Endodermal cell (in vitro differentiated cells): ENCODE results near the gene DCBLD1. TPM values are rescaled to one million over a fixed set of nuclear protein-coding genes. Genes with fewer than 3 reads are reported as not detected.

Experiments used
- DNase-seq: peaks from one replicate; pipeline ENCODE4 v3.0.0-alpha.2; 2017
- H3K27ac ChIP-seq: 2 replicates; pipeline ENCODE4 v1.5.1; 2013; ENCODE audit warnings: mild to moderate bottlenecking, low read depth, low read length, moderate library complexity
- H3K27me3 ChIP-seq: 2 replicates; pipeline ENCODE4 v1.6.1; 2013; ENCODE audit warnings: mild to moderate bottlenecking, low read length, moderate library complexity; ENCODE audit not compliant: insufficient read depth, control insufficient read depth, poor library complexity, severe bottlenecking
- H3K36me3 ChIP-seq: 2 replicates; pipeline ENCODE4 v1.7.0; 2013; ENCODE audit warnings: mild to moderate bottlenecking, low read length, moderate library complexity; ENCODE audit not compliant: control insufficient read depth, insufficient read depth
- H3K4me1 ChIP-seq: one replicate; pipeline ENCODE4 v1.7.0; 2013; ENCODE audit warnings: low read length; ENCODE audit not compliant: control insufficient read depth, insufficient read depth
- H3K4me3 ChIP-seq: 2 replicates; pipeline ENCODE4 v1.5.1; 2013; ENCODE audit warnings: mild to moderate bottlenecking, low read length, moderate library complexity
- H3K9ac ChIP-seq: 2 replicates; pipeline ENCODE4 v1.6.1; 2013; ENCODE audit warnings: mild to moderate bottlenecking, low read length, moderate library complexity; ENCODE audit not compliant: poor library complexity, severe bottlenecking; ENCODE audit errors: extremely low read depth
- H3K9me3 ChIP-seq: 2 replicates; pipeline ENCODE4 v1.6.1; 2013; ENCODE audit warnings: mild to moderate bottlenecking, low read length, moderate library complexity; ENCODE audit not compliant: control insufficient read depth
- H3K27ac Mint-ChIP-seq: 2 replicates; pipeline ENCODE4 v1.8.0; 2020; ENCODE audit warnings: mixed read lengths
- H3K27me3 Mint-ChIP-seq: 2 replicates; pipeline ENCODE4 v1.8.0; 2021; ENCODE audit warnings: mild to moderate bottlenecking, mixed read lengths; ENCODE audit not compliant: insufficient read depth
- H3K36me3 Mint-ChIP-seq: 2 replicates; pipeline ENCODE4 v1.8.0; 2020; ENCODE audit warnings: low read depth, mixed read lengths
- H3K4me1 Mint-ChIP-seq: 2 replicates; pipeline ENCODE4 v1.8.0; 2020; ENCODE audit warnings: mixed read lengths
- H3K4me3 Mint-ChIP-seq: 2 replicates; pipeline ENCODE4 v1.8.0; 2020; ENCODE audit warnings: mild to moderate bottlenecking, moderate library complexity, mixed read lengths
- H3K9me3 Mint-ChIP-seq: 2 replicates; pipeline ENCODE4 v1.8.0; 2020; ENCODE audit warnings: mild to moderate bottlenecking, mixed read lengths
- WGBS, 2 experiments: methylation state at CpG; one replicate each; pipeline versions ENCODE4 v1.1.5 to v1.1.7; 2013; ENCODE audit warnings: missing lambda C conversion rate in 2 of 2, mixed read lengths in 1 of 2; ENCODE audit not compliant: insufficient coverage in 1 of 2, insufficient read length in 1 of 2; 5-methylcytosine and 5-hydroxymethylcytosine counted together
- total RNA-seq, 2 donors: library from RNA; stranded (reverse); fragmentation: NEBNext Ultra II Directional in 1 of 2; extraction: Animal tissue kit (Norgen Biotek cat#: 25700) in 1 of 2; gene quantifications; 2 replicates in 1 of 2; 3 replicates in 1 of 2; pipeline ENCODE4 v1.2.1, GENCODE V29; 2021
- TF ChIP-seq, protein P1 (sequence below): fragments of 200-600 bp; sonication (generic); conservative IDR thresholded peaks from 2 replicates; pipeline ENCODE4 v1.5.0; 2021; ENCODE audit warnings: antibody characterized with exemption, mild to moderate bottlenecking

The DCBLD1 gene
- total RNA-seq, 2 donors from 2014 or later, result 16.2 to 27.9 TPM

DNA sequence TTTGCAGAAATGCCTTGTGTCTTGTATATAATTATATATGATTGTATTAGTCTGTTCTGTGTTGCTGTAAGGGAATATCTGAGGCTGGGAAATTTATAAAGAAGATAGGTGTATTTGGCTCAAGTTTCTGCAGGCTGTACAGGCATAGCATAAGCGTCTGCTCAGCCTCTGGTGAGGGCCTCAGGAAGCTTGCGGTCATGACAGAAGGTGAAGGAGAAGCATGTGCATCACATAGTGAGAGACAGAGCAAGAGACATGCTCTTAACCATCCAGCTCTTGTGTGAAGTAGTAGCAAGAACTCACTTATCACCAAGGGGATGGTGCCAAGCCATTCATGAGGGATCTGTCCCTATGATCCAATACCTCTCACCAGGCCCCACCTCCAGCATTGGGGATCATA is 6.5 kb downstream of the DCBLD1 start:
- Histone ChIP-seq H3K9me3 (peaks cover 17% of the 10 kb centered on the region), H3K9ac (no peak overlapping the region), H3K4me3 (no peak overlapping the region), H3K4me1 (no peaks in the 10 kb centered on the region), H3K27ac (no peak overlapping the region), H3K36me3 (peaks cover 10% of the 10 kb centered on the region), H3K27me3 (no peaks in the 10 kb centered on the region)
- Mint-ChIP-seq H3K9me3 (peaks cover 14% of the 10 kb centered on the region), H3K27me3 (peaks cover 3% of the 10 kb centered on the region), H3K4me1 (peaks cover 4% of the 10 kb centered on the region), H3K36me3 (peaks cover 22% of the 10 kb centered on the region), H3K27ac (no peak overlapping the region), H3K4me3 (no peak overlapping the region)
- DNase-seq, result no peak
- TF ChIP-seq, protein P1, sequence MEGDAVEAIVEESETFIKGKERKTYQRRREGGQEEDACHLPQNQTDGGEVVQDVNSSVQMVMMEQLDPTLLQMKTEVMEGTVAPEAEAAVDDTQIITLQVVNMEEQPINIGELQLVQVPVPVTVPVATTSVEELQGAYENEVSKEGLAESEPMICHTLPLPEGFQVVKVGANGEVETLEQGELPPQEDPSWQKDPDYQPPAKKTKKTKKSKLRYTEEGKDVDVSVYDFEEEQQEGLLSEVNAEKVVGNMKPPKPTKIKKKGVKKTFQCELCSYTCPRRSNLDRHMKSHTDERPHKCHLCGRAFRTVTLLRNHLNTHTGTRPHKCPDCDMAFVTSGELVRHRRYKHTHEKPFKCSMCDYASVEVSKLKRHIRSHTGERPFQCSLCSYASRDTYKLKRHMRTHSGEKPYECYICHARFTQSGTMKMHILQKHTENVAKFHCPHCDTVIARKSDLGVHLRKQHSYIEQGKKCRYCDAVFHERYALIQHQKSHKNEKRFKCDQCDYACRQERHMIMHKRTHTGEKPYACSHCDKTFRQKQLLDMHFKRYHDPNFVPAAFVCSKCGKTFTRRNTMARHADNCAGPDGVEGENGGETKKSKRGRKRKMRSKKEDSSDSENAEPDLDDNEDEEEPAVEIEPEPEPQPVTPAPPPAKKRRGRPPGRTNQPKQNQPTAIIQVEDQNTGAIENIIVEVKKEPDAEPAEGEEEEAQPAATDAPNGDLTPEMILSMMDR, result no peak
- 99 to 100% methylated on average over 1 to 2 of the region's 2 CpGs for WGBS, 2 experiments

DNA sequence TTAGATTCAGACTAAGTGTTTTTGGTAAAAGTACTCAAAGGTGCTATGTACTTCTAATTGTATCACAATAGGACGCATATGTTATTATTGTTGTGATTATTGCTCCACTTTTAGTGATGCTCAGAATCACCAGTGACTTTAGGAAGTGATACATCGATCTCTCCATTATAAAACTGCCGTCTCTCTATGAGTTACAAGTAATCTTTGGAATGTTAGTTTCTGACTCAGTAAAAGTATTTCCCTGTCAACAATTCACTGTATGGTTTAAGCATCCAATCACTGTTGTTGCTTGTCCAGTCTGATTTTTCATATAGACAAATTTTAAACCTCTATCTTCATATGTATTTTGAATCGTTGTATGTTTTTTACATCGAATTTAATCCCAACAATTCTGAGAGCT is 9.4 kb downstream of the DCBLD1 start:
- Mint-ChIP-seq H3K4me3 (no peak overlapping the region), H3K27me3 (no peaks in the 10 kb centered on the region), H3K9me3 (peaks cover 7% of the 10 kb centered on the region), H3K27ac (no peak overlapping the region), H3K36me3 (peaks cover 15% of the 10 kb centered on the region), H3K4me1 (peaks cover 4% of the 10 kb centered on the region)
- H3K36me3 ChIP-seq, result peaks cover 4% of the 10 kb centered on the region
- peaks cover 10% of the 10 kb centered on the region for H3K9me3 ChIP-seq
- no peak overlapping the region for H3K27ac ChIP-seq
- WGBS, 2 experiments, result 90 to 100% methylated on average over 1 to 5 of the region's 5 CpGs
- H3K4me3 ChIP-seq, result no peak overlapping the region
- no peaks in the 10 kb centered on the region for H3K4me1 ChIP-seq
- TF ChIP-seq, protein P1, result no peak
- no peak for DNase-seq
- no peaks in the 10 kb centered on the region for H3K27me3 ChIP-seq
- no peak overlapping the region for H3K9ac ChIP-seq

DNA sequence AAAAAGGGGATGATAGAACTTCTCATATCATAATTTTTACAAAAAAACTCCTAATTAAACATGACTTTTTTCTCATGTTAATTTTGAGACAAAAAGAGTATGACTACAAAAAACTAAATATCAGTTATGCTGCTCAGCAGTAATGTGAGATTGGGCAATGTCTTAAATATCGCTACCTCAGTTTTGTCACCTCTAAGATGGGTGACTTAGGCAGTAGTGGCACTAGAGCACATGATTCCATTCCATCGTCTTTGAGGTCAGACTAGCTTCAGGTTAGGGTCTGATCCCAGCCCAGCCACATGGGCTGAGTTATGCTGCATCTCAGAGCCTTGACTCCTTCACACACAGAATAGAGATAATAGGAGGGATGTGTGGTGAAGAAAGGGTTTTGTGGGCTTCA is 11.0 kb downstream of the DCBLD1 start:
- no peaks in the 10 kb centered on the region for H3K27me3 Mint-ChIP-seq
- H3K9me3 Mint-ChIP-seq, result no peaks in the 10 kb centered on the region
- Histone ChIP-seq H3K27me3 (no peaks in the 10 kb centered on the region), H3K4me3 (no peak overlapping the region), H3K27ac (no peak overlapping the region), H3K9me3 (no peaks in the 10 kb centered on the region), H3K9ac (no peak overlapping the region), H3K4me1 (no peaks in the 10 kb centered on the region), H3K36me3 (no peaks in the 10 kb centered on the region)
- no peak for DNase-seq
- TF ChIP-seq, protein P1, result no peak
- H3K4me1 Mint-ChIP-seq, result peaks cover 4% of the 10 kb centered on the region
- 82 to 100% methylated on average over 1 to 2 of the region's 2 CpGs for WGBS, 2 experiments
- no peak overlapping the region for H3K27ac Mint-ChIP-seq
- peaks cover 2% of the 10 kb centered on the region for H3K36me3 Mint-ChIP-seq
- no peak overlapping the region for H3K4me3 Mint-ChIP-seq
